GM18505 (cell line): ENCODE data around the gene CCT7.

Experiments used
- ATAC-seq: cut with Tn5 transposase; IDR thresholded peaks from one replicate; pipeline ENCODE4 v1.9.1; 2021; ENCODE audit not compliant: unreplicated experiment
- POLR2A ChIP-seq: IDR thresholded peaks from 4 replicates; pipeline ENCODE4 v1.6.1; 2011; ENCODE audit warnings: borderline replicate concordance; ENCODE audit not compliant: insufficient read depth, insufficient read length; ENCODE audit errors: extremely low read depth

CCT7 gene

GRCh38 chr2:73272270-73272669 lies 38.2 kb downstream of the CCT7 start:
- no peak for TF ChIP-seq POLR2A
- no peak for ATAC-seq

- ATAC-seq: no peak
- no peak for TF ChIP-seq POLR2A
These were observed 45.7 kb downstream of the CCT7 start for GRCh38 chr2:73279852-73280251.

- TF ChIP-seq POLR2A: no peak
- ATAC-seq: no peak
These were observed 47.1 kb downstream of the CCT7 start for GRCh38 chr2:73281244-73281643.

- TF ChIP-seq POLR2A: no peak
- no peak for ATAC-seq
These were observed 48.9 kb downstream of the CCT7 start for GRCh38 chr2:73282924-73283544.

- no peak for TF ChIP-seq POLR2A
- peak; percentile 24 for ATAC-seq
These were observed 49.6 kb downstream of the CCT7 start for GRCh38 chr2:73283545-73284295.

GRCh38 chr2:73284296-73285158 lies 50.4 kb downstream of the CCT7 start, which contains the start of gene FBXO41:
TSS of gene FBXO41 (minus strand) at chr2:73284478. CDS start at chr2:73269630, 14,848 bp downstream.
- peak; percentile 83 for ATAC-seq
- peak; percentile 63 for TF ChIP-seq POLR2A

GRCh38 chr2:73285159-73285739 lies 51.1 kb downstream of the CCT7 start:
- TF ChIP-seq POLR2A: no peak
- peak; percentile 53 for ATAC-seq

GRCh38 chr2:73286134-73286655 lies 52.1 kb downstream of the CCT7 start:
- no peak for TF ChIP-seq POLR2A
- ATAC-seq: no peak

GRCh38 chr2:73289304-73289703 lies 55.2 kb downstream of the CCT7 start:
- TF ChIP-seq POLR2A: no peak
- ATAC-seq: no peak

GRCh38 chr2:73290049-73290839 lies 56.1 kb downstream of the CCT7 start:
- no peak for ATAC-seq
- no peak for TF ChIP-seq POLR2A

- ATAC-seq: no peak
- no peak for TF ChIP-seq POLR2A
These were observed 57.0 kb downstream of the CCT7 start for GRCh38 chr2:73291093-73291460.
